Hippocampal formation (tissue), 2 donors: Measurements from ENCODE around the gene AGK.

Source experiments
- DNase-seq, 2 donors: peaks; one replicate each; lab custom pipeline; 2025; lab: John Stamatoyannopoulos, UW

Gene AGK, protein sequence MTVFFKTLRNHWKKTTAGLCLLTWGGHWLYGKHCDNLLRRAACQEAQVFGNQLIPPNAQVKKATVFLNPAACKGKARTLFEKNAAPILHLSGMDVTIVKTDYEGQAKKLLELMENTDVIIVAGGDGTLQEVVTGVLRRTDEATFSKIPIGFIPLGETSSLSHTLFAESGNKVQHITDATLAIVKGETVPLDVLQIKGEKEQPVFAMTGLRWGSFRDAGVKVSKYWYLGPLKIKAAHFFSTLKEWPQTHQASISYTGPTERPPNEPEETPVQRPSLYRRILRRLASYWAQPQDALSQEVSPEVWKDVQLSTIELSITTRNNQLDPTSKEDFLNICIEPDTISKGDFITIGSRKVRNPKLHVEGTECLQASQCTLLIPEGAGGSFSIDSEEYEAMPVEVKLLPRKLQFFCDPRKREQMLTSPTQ

GRCh38 chr7:141551094-141551781 lies at the start of gene AGK:
Gene AGK, plus strand, starts transcription at chr7:141551410. Its CDS starts 4,057 bp downstream, at chr7:141555467.
- DNase-seq: peak; percentile 73 to 84

DNA sequence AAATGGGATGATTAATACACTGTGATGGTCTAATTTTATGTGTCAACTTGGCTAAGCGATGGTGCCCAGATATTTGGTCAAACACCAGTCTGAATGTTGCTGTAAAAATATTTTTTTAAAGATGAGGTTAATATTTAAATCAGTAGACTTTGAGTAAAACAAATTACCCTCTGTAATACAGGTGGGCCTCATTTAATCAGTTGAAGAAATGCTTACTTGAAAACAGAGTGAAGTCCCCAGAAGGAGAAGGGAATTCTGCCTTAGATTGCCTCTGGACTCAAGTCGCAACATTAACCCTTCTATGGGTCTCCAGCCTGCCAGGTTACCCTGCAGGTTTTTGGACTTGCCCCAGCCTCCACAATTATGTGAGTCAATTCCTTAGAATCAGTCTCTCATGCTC lies 49.8 kb upstream of the AGK start:
- no peak for DNase-seq

GRCh38 chr7:141511316-141511675 lies 39.9 kb upstream of the AGK start:
- DNase-seq: no peak

GRCh38 chr7:141511676-141512396 lies 39.4 kb upstream of the AGK start:
- no peak for DNase-seq

- DNase-seq: no peak
These were observed 38.6 kb upstream of the AGK start for GRCh38 chr7:141512597-141512996.

GRCh38 chr7:141513720-141514119 lies 37.5 kb upstream of the AGK start:
- no peak for DNase-seq

DNA sequence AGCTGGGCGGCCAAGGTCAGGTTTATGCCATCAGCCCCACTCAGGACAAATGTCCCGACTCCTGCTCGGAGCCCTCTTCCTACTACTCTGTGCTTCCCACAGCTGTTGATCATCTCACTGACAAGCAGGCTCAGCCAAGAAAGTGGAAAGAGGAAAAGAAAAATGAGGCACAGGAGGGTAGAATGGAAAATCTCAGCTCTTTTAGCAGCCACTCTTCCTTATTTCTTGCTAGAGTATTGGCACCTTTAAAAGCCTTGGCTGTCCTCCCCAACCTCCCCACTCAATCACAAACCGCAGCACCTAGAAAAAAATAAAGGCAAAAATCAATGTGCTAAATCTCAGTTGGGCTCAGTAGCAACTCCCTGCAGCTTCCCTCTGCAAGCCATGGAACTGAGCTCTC lies 35.3 kb upstream of the AGK start:
- DNase-seq: no peak

GRCh38 chr7:141519623-141520022 lies 31.6 kb upstream of the AGK start:
- no peak for DNase-seq

- DNase-seq: no peak
These were observed 28.4 kb upstream of the AGK start for GRCh38 chr7:141522657-141523342.

GRCh38 chr7:141525973-141526514 lies 25.2 kb upstream of the AGK start:
- no peak for DNase-seq

DNA sequence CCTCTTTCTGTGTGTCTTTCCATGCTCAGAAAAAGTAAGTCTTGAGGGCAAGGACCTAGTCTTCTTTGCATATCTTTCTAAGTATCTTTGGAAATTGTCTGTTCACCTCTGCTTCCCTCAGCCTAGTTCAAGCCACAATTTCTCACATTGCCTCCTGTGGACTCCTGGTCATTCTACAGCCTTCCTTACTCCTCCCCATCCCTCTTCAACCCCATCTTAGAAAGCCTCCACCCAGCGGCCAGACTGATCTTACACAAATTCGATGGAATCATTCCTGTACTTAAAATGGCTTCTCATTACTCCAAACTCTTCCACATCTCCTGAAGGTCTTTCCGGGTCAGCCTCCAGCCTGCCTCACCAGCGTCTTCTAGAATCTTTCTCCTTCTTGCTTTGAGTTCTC lies 24.1 kb upstream of the AGK start:
- no peak for DNase-seq

GRCh38 chr7:141528399-141528798 lies 22.8 kb upstream of the AGK start:
- no peak for DNase-seq

- peak; percentile 53 to 88 for DNase-seq
These were observed 17.9 kb upstream of the AGK start for GRCh38 chr7:141533149-141533949.

DNA sequence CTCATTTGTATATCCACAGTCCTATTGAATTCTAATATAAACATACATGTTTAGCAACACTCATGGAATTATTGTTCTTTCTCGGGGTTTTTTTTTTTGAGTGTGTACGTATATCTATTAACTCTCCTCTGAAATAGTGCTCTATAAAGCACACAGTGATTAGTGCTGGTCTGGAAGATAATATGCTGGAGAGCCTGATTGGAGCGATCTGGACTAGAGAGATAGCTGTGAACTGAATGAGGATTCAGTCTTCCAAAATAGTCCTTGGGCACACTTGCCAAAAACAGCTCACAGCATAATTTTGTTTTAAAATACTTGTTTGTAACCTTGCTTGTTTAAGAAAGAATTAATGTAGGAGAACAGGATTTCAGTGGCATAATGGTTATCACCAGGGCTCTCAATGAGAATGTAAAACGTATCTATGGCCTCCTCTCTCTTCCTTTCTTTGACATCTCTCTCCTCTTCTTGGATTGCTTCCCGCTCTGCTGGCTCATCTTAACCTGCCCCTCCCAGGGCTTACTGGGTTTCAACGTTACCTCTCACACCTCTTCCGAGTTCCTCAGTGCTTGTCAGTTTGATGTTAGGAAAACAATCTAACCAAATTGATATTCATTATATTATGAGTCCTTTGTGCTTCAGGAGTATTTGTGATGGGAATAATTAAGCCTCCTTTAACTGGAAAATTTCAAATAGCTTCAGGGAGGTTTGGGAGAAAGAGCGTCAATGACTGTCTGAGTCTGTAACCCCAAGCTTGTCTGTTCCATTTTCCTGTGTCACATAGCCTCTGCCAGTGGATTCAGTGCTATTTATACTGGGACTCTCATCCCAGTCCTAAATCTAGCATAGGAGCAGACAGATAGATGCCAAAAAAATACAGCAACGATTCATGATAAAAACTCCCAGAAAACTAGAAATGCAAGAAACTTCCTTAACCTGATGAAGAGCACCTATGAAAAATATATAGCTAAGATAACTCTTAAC lies 16.2 kb upstream of the AGK start:
- DNase-seq: no peak

GRCh38 chr7:141537906-141538305 lies 13.3 kb upstream of the AGK start:
- no peak for DNase-seq

GRCh38 chr7:141541375-141541774 lies 9.8 kb upstream of the AGK start:
- DNase-seq: no peak

GRCh38 chr7:141544831-141545230 lies 6.4 kb upstream of the AGK start:
- no peak for DNase-seq

GRCh38 chr7:141549582-141549981 lies 1.6 kb upstream of the AGK start:
- DNase-seq: no peak

DNA sequence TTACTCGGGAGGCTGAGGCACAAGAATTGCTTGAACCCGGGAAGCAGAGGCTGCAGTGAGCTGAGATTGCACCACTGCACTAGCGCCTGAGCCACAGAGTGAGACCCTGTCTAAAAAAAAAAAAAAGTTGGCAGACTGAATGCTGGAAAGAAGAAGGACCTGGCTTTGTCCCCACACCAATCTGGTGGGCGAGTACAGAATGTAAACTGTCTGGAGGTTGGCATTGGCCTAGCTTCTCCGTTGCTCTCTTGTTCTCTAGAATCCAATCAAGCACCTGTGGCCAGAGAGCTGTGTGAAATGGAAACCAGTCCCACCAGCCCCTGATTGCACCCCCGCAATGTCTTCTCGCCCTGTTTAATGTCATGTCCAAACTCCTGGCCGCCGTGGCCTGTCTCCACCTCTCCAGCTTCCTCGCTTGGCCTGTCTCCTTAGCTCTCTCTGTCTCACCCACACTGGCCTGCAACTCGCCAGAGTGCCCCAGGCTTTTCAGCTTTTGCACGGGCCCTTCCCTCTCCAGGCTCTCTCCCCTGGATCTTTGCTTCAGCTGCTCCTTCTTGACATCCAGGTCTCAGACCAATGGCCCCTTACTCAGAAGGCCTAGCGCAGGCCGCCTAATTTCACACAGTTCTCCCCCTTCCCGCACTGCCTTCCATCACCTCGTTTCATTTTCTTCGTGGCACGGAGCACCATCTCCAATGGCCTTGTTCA lies 670 bp upstream of the AGK start:
- no peak for DNase-seq
